ENCODE data around the gene CCBE1.
A peak's percentile ranks its signal among the peaks of the same experiment; 100 is the strongest.
"Not testable (repeated sequence)": the region's sequence is repeated elsewhere in the genome, so short reads cannot be mapped to it uniquely, and the experiment has no call there.

Gene CCBE1

GRCh38 chr18:59697236-59697932 is at the start of gene CCBE1:
CCBE1 (minus strand) TSS chr18:59697423.
- POLR2A ChIA-PET, result interaction anchor here (0.8 to 1.4 kb wide), 3 partner anchors 10 to 202 kb away, joined by 3 to 4 read pairs (median 3); partner anchors contain the start of gene PMAIP1
- CTCF ChIA-PET, result interaction anchor here (0.6 to 1.9 kb wide), 26 partner anchors 9 to 1334 kb away, joined by 3 to 16 read pairs (median 5); no protein-coding TSS in a partner anchor
- DNase-seq (ENCODE audit: extremely low spot score), result peak; percentile 70
- TF ChIP-seq FOXM1 (IDR thresholded peaks at IDR 0.05; ENCODE audit: borderline replicate concordance) (no peak), BHLHE40 (IDR thresholded peaks at IDR 0.05; ENCODE audit: borderline replicate concordance) (no peak), TARDBP (IDR thresholded peaks at IDR 0.05) (no peak), SUZ12 (IDR thresholded peaks at IDR 0.05) (no peak)

GRCh38 chr18:59744271-59744721 is 47.1 kb upstream of the CCBE1 start:
- POLR2A ChIA-PET, result no interaction called here
- TF ChIP-seq HDGF (IDR thresholded peaks at IDR 0.05; ENCODE audit: borderline replicate concordance) (no peak), BHLHE40 (IDR thresholded peaks at IDR 0.05; ENCODE audit: borderline replicate concordance) (no peak), SUZ12 (IDR thresholded peaks at IDR 0.05) (no peak), SP1 (IDR thresholded peaks at IDR 0.05) (no peak), L3MBTL2 (conservative IDR thresholded peaks at IDR 0.05) (no peak), ARNT (IDR thresholded peaks at IDR 0.05) (no peak), FOXA1 (IDR thresholded peaks at IDR 0.05) (no peak), FOXK2 (IDR thresholded peaks at IDR 0.05) (no peak)
- CTCF ChIA-PET, result interaction anchor here (0.6 kb wide), 2 partner anchors 23 to 128 kb away, joined by 3 to 4 read pairs; no protein-coding TSS in a partner anchor
- no peak for DNase-seq (ENCODE audit: extremely low spot score)

GRCh38 chr18:59743566-59743965 is 46.3 kb upstream of the CCBE1 start:
- POLR2A ChIA-PET, result no interaction called here
- CTCF ChIA-PET, result interaction anchor here (0.6 kb wide), 1 partner anchor 127 kb away, joined by 4 read pairs; no protein-coding TSS in a partner anchor
- no peak for DNase-seq (ENCODE audit: extremely low spot score)
- no peak for TF ChIP-seq FOXK2 (IDR thresholded peaks at IDR 0.05)
- TF ChIP-seq FOXA1 (IDR thresholded peaks at IDR 0.05), result no peak

- POLR2A ChIA-PET, result no interaction called here
- CTCF ChIA-PET, result no interaction called here
- no peak for DNase-seq (ENCODE audit: extremely low spot score)
Observed at GRCh38 chr18:59742325-59743111, 45.3 kb upstream of the CCBE1 start.

GRCh38 chr18:59740141-59740540 is 42.9 kb upstream of the CCBE1 start:
- CTCF ChIA-PET, result no interaction called here

More at GRCh38 chr18:59742325-59743111, 45.3 kb upstream of the CCBE1 start:
- TF ChIP-seq FOXA1 (IDR thresholded peaks at IDR 0.05) (no peak), NFRKB (IDR thresholded peaks at IDR 0.05) (no peak), ELF4 (IDR thresholded peaks at IDR 0.05) (no peak), FOXK2 (IDR thresholded peaks at IDR 0.05) (no peak), ARNT (IDR thresholded peaks at IDR 0.05) (no peak), SUZ12 (IDR thresholded peaks at IDR 0.05) (no peak), BHLHE40 (IDR thresholded peaks at IDR 0.05; ENCODE audit: borderline replicate concordance) (no peak), PKNOX1 (IDR thresholded peaks at IDR 0.05) (no peak), HDGF (IDR thresholded peaks at IDR 0.05; ENCODE audit: borderline replicate concordance) (no peak), LEF1 (IDR thresholded peaks at IDR 0.05; ENCODE audit: borderline replicate concordance) (no peak), L3MBTL2 (conservative IDR thresholded peaks at IDR 0.05) (no peak), CTBP1 (IDR thresholded peaks at IDR 0.05; ENCODE audit: borderline replicate concordance) (no peak)

GRCh38 chr18:59737776-59738300 is 40.6 kb upstream of the CCBE1 start:
- POLR2A ChIA-PET, result no interaction called here

More at GRCh38 chr18:59740141-59740540, 42.9 kb upstream of the CCBE1 start:
- no peak for DNase-seq (ENCODE audit: extremely low spot score)
- no peak for TF ChIP-seq ZNF384 (IDR thresholded peaks at IDR 0.05)
- TF ChIP-seq LEF1 (IDR thresholded peaks at IDR 0.05; ENCODE audit: borderline replicate concordance), result no peak
- no peak for TF ChIP-seq TARDBP (IDR thresholded peaks at IDR 0.05)
- no peak for TF ChIP-seq SP1 (IDR thresholded peaks at IDR 0.05)
- no peak for TF ChIP-seq CTBP1 (IDR thresholded peaks at IDR 0.05; ENCODE audit: borderline replicate concordance)
- TF ChIP-seq PKNOX1 (IDR thresholded peaks at IDR 0.05), result no peak
- TF ChIP-seq FOXA1 (IDR thresholded peaks at IDR 0.05), result no peak
- no peak for TF ChIP-seq NFRKB (IDR thresholded peaks at IDR 0.05)
- TF ChIP-seq L3MBTL2 (conservative IDR thresholded peaks at IDR 0.05), result no peak
- POLR2A ChIA-PET, result no interaction called here

GRCh38 chr18:59737335-59737734 is 40.1 kb upstream of the CCBE1 start:
- DNase-seq (ENCODE audit: extremely low spot score); POLR2A ChIA-PET; CTCF ChIA-PET: not testable (repeated sequence)

More at GRCh38 chr18:59737776-59738300, 40.6 kb upstream of the CCBE1 start:
- CTCF ChIA-PET, result no interaction called here
- DNase-seq (ENCODE audit: extremely low spot score), result no peak
- TF ChIP-seq ZNF384 (IDR thresholded peaks at IDR 0.05) (no peak), BHLHE40 (IDR thresholded peaks at IDR 0.05; ENCODE audit: borderline replicate concordance) (no peak), NFRKB (IDR thresholded peaks at IDR 0.05) (no peak), FOXK2 (IDR thresholded peaks at IDR 0.05) (no peak), FOXA1 (IDR thresholded peaks at IDR 0.05) (no peak), TARDBP (IDR thresholded peaks at IDR 0.05) (no peak), CTBP1 (IDR thresholded peaks at IDR 0.05; ENCODE audit: borderline replicate concordance) (no peak), FOXM1 (IDR thresholded peaks at IDR 0.05; ENCODE audit: borderline replicate concordance) (no peak), LEF1 (IDR thresholded peaks at IDR 0.05; ENCODE audit: borderline replicate concordance) (no peak), SP1 (IDR thresholded peaks at IDR 0.05) (no peak)

Data from HEK293T (cell line).